ENCODE results near the gene IER3. TPM values are rescaled to one million over a fixed set of nuclear protein-coding genes. Genes with fewer than 3 reads are reported as not detected.

IER3 gene
- total RNA-seq, 1 donor from 2014 or later = 23.8 TPM

GRCh38 chr6:30747902-30748769 lies 3.8 kb upstream of the IER3 start:
- no peak for DNase-seq (ENCODE audit: low spot score)

- DNase-seq (ENCODE audit: low spot score) = no peak
Measured at GRCh38 chr6:30747300-30747687, 2.9 kb upstream of the IER3 start.

DNA sequence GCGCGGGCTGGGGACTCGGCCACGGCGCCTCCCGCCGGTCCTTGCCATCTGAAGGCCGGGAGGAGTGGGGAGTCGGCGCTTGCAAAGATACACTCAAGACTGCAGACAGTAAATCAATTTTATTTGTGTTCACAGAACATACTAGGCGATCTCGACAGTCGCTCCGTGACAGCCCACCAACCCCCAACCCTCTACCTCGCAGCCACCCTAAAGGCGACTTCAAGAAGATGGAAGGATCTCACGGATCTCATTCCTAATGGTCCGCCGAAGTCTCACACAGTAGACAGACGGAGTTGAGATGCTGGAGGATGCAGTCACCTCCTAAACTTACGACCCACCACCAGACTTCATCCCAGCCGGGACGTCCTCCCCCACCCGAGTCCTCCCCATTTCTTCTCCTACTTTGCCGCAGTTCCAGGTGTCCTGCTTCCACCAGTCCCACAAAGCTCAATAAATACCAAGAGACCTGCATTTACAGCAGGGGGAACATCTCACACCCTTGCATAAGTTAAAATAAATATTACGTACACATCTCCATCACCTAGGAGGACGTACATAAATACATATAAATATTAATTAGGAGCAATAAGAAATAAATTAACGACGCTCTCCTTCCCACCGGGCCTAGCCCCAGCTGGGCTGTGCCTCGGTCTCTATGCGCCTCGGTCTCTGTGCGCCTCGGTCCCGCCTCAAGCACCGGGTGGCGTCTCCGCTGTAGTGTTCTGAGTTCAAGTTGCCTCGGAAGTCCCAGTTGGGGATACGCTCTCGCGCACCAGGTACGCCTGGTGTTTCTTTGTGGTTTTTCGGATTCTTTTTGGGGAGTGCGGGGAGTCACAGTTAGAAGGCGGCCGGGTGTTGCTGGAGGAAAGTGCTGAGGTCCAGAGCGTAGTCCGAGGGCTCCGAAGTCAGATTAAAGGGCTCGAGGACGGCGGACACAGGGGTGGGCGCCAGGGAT lies 971 bp downstream of the IER3 start:
- DNase-seq (ENCODE audit: low spot score) = no peak

GRCh38 chr6:30742316-30743098 lies 1.8 kb downstream of the IER3 start, which contains the start of gene FLOT1:
FLOT1 (minus strand) TSS chr6:30742687; CDS start chr6:30742189, 498 bp downstream.
- peak; percentile 99 for DNase-seq (ENCODE audit: low spot score)

GRCh38 chr6:30741789-30742315 lies 2.5 kb downstream of the IER3 start:
- no peak for DNase-seq (ENCODE audit: low spot score)

DNA sequence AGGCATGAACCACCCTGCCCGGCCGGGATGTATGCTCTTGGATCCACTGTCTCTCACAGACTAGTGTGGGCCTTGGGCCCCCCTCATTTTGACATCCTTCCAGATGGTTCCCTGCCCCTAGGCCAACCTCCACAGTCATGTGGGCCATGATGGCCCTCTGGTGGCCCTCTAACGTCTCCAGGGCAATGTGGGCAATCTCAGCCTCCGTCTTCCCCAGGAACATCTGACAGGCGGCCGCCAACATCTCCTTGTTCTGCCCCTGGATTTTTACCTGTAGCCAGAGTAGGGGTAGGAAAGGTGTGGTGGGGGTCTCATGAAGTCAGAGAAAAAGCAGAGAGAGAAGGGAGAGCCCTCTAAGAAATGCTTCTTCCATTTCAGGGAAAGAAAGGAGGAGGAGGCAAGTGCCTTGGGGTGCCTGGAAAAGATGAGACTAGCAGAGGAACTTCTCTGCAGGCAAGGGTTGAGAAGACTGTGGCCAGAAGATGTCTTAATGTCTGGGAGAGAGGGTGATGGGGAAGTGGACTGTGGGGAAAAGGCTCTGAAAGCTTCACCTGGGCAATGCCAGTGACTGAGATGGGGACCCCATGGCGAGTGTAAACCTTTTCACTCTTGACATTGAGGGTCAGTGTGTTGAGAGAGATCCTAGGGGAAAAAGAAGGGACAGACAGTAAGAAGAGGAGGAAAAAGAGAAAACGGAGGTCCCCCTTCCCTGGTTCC lies 3.1 kb downstream of the IER3 start:
- DNase-seq (ENCODE audit: low spot score) = no peak

GRCh38 chr6:30740540-30740870 lies 3.8 kb downstream of the IER3 start:
- DNase-seq (ENCODE audit: low spot score) = no peak

DNA sequence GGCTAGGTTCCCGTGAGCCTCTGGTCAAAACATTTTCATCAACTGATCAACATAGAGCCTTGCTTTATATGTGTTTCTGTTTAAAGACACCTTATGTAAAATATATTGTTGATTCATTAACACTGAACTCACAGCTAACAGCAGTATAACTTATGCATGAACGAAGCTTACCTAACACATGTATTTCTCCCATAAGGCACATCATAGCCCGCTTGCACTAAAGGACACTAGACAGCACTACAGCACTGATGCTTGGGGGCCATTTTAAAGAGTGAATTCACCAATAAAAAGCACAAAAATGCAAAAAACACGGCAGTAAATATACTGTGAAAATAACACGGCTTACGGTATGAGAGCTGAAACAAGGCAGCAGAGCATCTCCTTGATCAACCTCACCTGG lies 5.8 kb downstream of the IER3 start:
- no peak for DNase-seq (ENCODE audit: low spot score)

DNA sequence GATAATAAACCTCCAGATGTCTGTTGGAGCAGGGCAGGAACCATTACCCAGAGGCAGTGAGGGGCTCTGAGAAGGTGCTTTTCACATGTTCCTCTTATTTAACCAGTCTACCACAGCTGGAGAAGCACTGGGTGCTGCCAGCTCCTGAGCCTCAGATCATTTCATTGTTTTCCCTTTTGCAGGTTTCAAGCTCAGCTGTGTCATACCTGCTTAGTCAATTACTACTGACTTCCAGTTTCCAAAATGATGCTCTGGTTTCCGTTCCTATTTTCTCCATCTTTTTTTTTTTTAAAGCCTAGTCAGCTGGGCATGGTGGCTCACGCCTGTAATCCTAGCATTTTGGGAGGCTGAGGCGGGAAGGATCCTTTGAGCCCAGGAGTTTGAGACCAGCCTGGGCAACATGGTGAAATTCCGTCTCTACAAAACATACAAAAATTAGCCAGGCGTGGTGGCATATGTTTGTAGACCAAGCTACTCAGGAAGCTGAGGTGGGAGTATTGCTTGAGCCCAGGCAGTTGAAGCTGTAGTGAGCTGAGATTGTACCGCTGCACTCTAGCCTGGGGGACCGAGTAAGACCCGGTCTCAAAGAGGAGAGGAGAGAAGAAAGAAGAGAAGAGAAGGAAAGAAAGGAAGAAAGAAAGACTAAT lies 8.6 kb downstream of the IER3 start:
- DNase-seq (ENCODE audit: low spot score) = no peak

DNA sequence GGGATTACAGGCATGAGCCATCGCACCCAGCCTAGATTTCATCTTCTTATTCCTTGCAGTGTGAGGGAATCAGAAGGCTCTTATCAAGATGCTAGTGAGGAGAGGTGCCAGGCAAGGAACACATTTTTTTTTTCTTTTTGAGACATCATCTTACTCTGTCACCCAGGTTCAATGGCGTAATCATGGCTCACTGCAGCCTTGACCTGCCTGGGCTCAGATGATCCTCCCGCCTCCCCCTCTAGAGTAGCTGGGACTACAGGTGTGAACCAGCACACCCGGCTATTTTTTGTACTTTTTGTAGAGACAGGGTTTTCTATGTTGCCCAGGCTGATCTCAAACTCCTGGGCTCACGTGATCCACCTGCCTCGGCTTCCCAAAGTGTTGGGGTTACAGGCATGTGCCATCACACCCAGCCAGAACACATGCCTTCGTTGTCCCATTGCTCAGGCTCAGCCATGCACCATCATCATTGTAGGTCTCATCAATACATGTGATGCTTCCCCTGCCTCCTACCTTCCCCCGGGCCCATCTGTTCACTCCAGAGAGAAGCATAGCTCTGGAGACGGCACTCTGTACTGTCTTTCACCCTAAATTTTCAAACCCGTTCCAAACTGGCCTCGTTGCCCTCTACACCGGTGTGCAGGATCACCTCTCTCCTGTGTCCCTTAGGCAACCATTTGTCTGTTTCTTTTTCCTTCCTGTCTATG lies 12.0 kb downstream of the IER3 start:
- DNase-seq (ENCODE audit: low spot score) = no peak

DNA sequence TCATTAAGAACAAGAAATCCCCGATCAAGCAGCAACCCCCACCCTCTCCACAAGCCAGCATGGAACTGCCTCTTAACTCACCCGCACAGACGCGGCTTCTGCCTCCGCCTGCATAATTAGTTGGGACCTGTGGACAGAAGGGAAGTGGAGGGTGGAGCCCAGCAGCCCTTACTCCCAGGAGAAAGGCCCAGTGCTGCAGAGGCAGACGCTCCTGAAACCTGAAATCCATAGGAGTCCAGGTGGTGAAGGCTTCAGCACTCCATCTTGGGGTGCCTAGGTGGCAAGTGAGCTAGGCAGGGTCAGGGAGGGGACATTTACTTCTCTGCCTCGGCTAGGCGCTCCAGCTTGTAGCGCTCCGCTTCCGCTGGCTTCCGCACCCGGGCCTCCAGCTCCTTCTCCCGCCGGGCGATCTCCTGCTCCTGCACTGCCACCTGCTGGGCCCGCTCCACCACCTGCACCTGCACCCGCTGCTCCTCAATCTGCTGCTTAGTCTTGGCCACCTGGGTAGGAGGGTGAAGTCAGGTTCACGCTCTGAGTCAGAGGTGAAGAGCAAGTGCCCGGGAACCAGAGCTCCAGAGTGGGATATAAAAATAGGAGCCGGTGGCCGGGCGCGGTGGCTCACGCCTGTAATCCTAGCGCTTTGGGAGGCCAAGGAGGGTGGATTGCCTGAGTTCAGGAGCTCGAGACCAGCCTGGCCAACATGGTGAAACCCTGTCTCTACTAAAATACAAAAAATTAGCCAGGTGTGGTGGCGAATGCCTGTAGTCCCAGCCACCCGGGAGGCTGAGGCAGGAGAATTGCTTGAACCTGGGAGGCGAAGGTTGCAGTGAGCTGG lies 13.5 kb downstream of the IER3 start:
- DNase-seq (ENCODE audit: low spot score) = peak; percentile 77

DNA sequence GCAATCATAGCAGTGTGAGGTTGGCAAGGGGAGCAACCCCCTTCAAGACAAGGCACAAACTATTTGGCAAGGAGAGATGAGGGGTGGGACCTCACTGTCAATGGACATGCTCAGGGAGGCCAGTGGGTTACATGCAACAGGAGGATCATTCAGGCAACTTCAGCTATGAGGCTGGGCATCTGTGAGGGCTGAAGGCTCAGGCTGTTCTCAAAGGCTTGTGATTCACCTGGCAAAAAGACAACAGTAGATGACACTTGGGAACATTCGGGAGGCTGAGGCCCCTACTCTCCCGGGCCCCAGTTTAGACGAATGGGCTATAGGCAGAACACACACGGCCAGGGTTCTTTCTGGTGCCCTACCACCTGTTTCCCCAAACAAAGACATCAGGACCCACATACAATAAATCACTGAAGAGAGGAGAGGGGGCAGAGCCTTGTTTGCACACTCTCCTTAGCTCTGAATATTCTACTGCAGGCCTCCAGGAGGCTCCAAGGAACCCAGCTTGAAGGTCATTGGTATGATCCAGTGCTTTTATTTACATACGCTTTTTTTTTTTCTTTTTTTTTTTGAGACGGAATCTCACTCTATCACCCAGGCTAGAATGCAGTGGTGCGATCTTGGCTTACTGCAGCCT lies 16.3 kb downstream of the IER3 start:
- DNase-seq (ENCODE audit: low spot score) = no peak

GRCh38 chr6:30726506-30727413 lies 17.6 kb downstream of the IER3 start:
- DNase-seq (ENCODE audit: low spot score) = no peak

GRCh38 chr6:30725713-30726505 lies 18.4 kb downstream of the IER3 start:
- DNase-seq (ENCODE audit: low spot score) = no peak

- DNase-seq (ENCODE audit: low spot score) = no peak
Measured at GRCh38 chr6:30724906-30725667, 19.3 kb downstream of the IER3 start.
